ENCODE data around the gene GPC5. TPM values are rescaled to one million over a fixed set of nuclear protein-coding genes. Genes with fewer than 3 reads are reported as not detected.

Gene GPC5
- total RNA-seq, 2 experiments from 2014 or later, result 0.63 to 0.66 TPM

DNA sequence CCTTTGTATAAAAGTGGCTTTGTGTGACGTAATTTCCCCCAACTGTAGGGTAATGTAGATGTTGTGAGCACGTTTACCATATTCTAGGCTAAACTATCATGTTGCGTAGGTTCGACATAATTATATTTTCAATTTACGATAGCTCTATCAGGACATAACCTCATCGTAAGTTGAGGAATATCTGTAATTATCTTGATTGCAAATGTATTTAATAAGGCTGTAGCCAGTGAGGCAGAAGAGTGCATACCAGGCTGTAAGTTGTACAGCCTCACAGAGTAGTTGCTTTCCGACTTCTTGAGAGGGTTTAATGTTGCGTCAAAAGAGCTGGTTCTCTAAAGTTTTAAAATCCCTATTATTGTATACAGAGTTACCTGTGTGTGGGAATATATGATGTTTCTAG lies 988.8 kb downstream of the GPC5 start:
- Mint-ChIP-seq H3K9me3 (ENCODE audit: low read depth) (no peaks in the 10 kb centered on the region), H3K4me1 (no peaks in the 10 kb centered on the region), H3K4me3 (no peak overlapping the region), H3K27ac (no peak overlapping the region), H3K36me3 (ENCODE audit: low read depth) (no peaks in the 10 kb centered on the region), H3K27me3 (no peaks in the 10 kb centered on the region)
- ATAC-seq (no peak), DNase-seq (no peak)
- CTCF ChIA-PET, result no interaction called here
- POLR2A ChIA-PET, result no interaction called here
- intact Hi-C loops (cut with DNase I, micrococcal nuclease), result no loop called here

DNA sequence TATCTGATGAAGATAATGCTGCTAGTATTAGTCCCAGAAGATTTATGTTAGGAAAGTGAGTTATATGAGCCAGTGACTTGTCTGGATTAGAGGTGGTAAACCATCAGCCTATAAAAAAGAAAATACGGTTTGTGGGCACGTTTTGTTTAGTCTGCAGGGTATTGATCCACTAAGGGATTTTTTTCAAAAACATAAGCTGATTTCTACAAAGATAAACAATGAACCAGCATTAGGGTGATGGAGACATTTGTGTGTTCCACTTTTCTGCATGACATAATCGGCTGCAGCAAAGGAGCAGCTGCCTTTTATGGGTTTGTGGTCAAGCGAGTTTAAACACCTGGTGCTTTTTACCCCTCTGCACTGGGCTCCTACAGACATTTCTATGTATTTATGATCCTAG lies 991.8 kb downstream of the GPC5 start:
- Mint-ChIP-seq H3K9me3 (ENCODE audit: low read depth) (no peaks in the 10 kb centered on the region), H3K27ac (no peak overlapping the region), H3K36me3 (ENCODE audit: low read depth) (no peaks in the 10 kb centered on the region), H3K27me3 (no peaks in the 10 kb centered on the region), H3K4me1 (no peaks in the 10 kb centered on the region), H3K4me3 (no peak overlapping the region)
- POLR2A ChIA-PET, result no interaction called here
- ATAC-seq, result no peak
- intact Hi-C loops (cut with DNase I, micrococcal nuclease), result no loop called here
- CTCF ChIA-PET, result no interaction called here
- DNase-seq, result no peak

DNA sequence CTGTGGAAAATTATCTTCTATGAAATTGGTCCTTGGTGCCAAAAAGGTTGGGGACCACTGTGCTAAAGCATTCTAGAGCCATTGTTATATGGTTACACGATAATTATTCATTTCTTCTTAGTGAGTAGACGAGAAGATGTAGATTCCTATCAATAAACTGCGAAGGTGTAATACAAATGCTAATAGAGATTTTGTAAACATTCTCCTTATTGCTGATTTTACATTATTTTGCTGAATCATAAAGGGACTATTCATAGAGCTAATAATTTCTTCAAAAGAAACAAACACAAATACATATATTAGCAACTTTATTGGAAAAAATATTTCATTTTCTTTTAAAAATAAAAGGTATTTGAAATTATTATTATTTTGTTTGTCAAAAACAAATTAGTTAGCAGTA lies 1005.2 kb downstream of the GPC5 start:
- CTCF ChIA-PET, result no interaction called here
- intact Hi-C loops (cut with DNase I, micrococcal nuclease), result no loop called here
- Mint-ChIP-seq H3K4me3 (no peak overlapping the region), H3K27ac (no peak overlapping the region), H3K27me3 (no peaks in the 10 kb centered on the region), H3K9me3 (ENCODE audit: low read depth) (peaks cover 3% of the 10 kb centered on the region), H3K36me3 (ENCODE audit: low read depth) (no peaks in the 10 kb centered on the region), H3K4me1 (no peaks in the 10 kb centered on the region)
- POLR2A ChIA-PET, result no interaction called here
- DNase-seq (no peak), ATAC-seq (no peak)

DNA sequence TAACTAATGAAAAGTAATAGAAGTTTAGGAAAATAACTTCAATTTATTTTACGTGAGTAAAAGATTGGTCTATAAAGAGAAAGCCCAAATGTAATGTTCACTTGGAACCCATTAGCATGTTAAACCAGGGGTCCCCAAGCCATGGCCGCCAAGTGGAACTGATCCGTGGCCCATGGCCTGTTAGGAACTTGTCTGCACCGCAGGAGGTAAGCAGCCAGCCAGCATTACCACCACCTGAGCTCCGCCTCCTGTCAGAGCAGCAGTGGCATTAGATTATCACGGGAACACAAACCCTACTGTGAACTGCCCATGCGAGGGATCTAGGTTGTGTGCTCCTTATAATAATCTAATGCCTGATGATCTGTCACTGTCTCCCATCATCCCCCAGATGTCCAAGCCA lies 1009.4 kb downstream of the GPC5 start:
- Mint-ChIP-seq H3K36me3 (ENCODE audit: low read depth) (no peaks in the 10 kb centered on the region), H3K4me1 (no peaks in the 10 kb centered on the region), H3K27ac (no peak overlapping the region), H3K4me3 (no peak overlapping the region), H3K9me3 (ENCODE audit: low read depth) (no peaks in the 10 kb centered on the region), H3K27me3 (no peaks in the 10 kb centered on the region)
- CTCF ChIA-PET, result no interaction called here
- intact Hi-C loops (cut with DNase I, micrococcal nuclease), result no loop called here
- no peak for DNase-seq
- POLR2A ChIA-PET, result no interaction called here
- no peak for ATAC-seq

DNA sequence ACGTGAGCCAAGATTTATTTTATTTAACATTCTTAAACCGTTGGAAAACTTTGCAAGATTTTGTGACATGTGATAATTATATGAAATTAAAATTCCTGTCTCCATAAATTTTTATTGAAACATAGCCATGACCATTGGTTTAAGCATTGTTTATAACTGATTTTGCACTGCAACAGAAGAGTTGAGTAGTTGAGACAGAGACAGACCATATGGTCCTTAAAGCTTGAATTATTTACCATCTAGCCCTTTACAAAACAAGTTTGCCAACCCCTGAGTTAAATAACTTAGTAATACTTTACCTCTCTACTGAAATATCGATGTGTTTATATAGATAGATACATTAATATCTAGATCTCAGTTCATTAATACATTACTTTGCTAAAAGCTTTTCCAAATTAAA lies 1014.1 kb downstream of the GPC5 start:
- H3K27me3 Mint-ChIP-seq, result no peaks in the 10 kb centered on the region
- DNase-seq (no peak), ATAC-seq (no peak)
- no peak overlapping the region for H3K27ac Mint-ChIP-seq
- no peak overlapping the region for H3K4me3 Mint-ChIP-seq
- peaks cover 7% of the 10 kb centered on the region for H3K9me3 Mint-ChIP-seq (ENCODE audit: low read depth)
- POLR2A ChIA-PET, result no interaction called here
- intact Hi-C loops (cut with DNase I, micrococcal nuclease), result no loop called here
- no peaks in the 10 kb centered on the region for H3K4me1 Mint-ChIP-seq
- no peaks in the 10 kb centered on the region for H3K36me3 Mint-ChIP-seq (ENCODE audit: low read depth)
- CTCF ChIA-PET, result no interaction called here

DNA sequence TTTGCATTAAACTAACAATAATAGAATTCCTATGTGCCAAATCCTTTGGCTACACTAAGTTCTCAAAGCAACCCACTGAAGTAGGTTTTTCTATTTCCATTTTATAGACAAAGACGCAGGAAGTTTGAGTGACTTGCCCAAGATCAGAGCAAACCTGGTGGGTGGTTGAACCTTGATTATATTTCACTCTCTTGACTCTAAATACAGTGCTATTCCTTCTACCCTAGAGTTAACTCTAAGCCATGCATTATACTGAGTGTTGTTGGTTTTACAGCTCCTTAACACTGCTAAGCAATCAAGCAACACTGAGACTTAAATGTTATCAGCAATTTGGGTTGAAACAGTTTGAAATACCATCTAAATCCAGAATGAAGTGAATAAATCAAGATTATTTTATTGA lies 1014.6 kb downstream of the GPC5 start:
- ChIA-PET CTCF (no interaction called here), POLR2A (no interaction called here)
- ATAC-seq, result no peak
- no peak for DNase-seq
- H3K27ac Mint-ChIP-seq, result no peak overlapping the region
- intact Hi-C loops (cut with DNase I, micrococcal nuclease), result no loop called here
- H3K27me3 Mint-ChIP-seq, result no peaks in the 10 kb centered on the region
- H3K9me3 Mint-ChIP-seq (ENCODE audit: low read depth), result peaks cover 7% of the 10 kb centered on the region
- H3K36me3 Mint-ChIP-seq (ENCODE audit: low read depth), result no peaks in the 10 kb centered on the region
- no peak overlapping the region for H3K4me3 Mint-ChIP-seq
- no peaks in the 10 kb centered on the region for H3K4me1 Mint-ChIP-seq

DNA sequence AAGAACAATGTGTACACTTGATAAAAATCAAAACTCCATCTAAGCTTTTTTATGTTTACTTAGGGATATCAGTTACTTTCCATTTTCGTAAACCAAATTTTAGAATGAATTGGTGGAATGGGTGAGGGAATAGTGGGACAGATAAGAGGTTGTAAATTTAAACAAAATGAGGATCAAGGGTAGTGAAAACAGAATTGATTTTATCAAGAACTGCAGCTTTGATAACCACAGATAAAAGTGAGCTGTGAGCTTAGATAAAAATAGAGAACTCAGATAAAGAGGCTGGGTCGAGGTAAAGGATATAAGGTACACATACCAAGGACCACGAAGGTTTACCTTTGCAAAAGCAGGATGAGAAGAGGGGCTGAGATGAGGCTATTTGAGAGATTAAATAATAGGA lies 1015.0 kb downstream of the GPC5 start:
- no peak overlapping the region for H3K27ac Mint-ChIP-seq
- H3K4me1 Mint-ChIP-seq, result no peaks in the 10 kb centered on the region
- intact Hi-C loops (cut with DNase I, micrococcal nuclease), result no loop called here
- H3K27me3 Mint-ChIP-seq, result no peaks in the 10 kb centered on the region
- H3K36me3 Mint-ChIP-seq (ENCODE audit: low read depth), result no peaks in the 10 kb centered on the region
- H3K9me3 Mint-ChIP-seq (ENCODE audit: low read depth), result peaks cover 7% of the 10 kb centered on the region
- no peak for ATAC-seq
- POLR2A ChIA-PET, result no interaction called here
- no peak overlapping the region for H3K4me3 Mint-ChIP-seq
- DNase-seq, result no peak
- CTCF ChIA-PET, result no interaction called here

DNA sequence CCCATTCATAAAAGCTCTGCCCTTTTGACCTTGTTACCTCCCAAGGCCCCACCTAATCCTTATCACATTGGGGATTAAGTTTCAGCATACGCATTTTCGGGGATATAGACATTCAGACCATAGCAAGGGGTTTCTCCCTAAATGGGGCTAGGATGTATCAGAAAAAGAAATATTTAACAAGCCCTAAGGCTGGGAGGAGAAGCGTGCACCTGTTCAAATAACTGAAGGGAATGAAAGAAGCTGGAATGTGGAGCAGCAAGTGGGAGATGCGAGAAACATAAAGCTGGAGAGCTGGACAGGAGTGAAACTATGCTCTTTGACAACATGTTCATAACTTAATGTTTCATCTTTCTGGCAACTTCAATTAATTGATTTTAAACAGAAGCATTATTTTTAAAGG lies 1016.4 kb downstream of the GPC5 start:
- peaks cover 9% of the 10 kb centered on the region for H3K9me3 Mint-ChIP-seq (ENCODE audit: low read depth)
- H3K36me3 Mint-ChIP-seq (ENCODE audit: low read depth), result no peaks in the 10 kb centered on the region
- no peaks in the 10 kb centered on the region for H3K27me3 Mint-ChIP-seq
- no peaks in the 10 kb centered on the region for H3K4me1 Mint-ChIP-seq
- POLR2A ChIA-PET, result no interaction called here
- intact Hi-C loops (cut with DNase I, micrococcal nuclease), result no loop called here
- CTCF ChIA-PET, result no interaction called here
- no peak overlapping the region for H3K4me3 Mint-ChIP-seq
- no peak overlapping the region for H3K27ac Mint-ChIP-seq
- ATAC-seq (no peak), DNase-seq (no peak)

DNA sequence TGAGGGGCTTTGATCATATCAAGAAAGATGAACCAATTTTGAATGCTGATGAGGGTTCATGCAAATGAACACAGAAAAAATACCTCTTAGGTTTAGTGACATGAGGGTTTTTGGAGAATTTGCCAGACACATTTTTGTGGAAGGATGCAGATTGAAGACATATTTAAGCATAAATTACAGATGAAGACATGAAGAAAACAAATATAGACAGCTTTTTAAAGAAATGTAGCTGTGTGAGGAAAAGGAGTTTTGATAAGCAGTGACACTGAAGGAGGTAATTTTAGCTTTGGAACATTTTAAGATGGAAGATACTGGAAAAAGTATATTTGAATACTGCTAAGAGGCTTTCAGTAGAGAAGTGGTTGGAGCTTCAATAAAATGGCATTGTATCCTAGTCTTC lies 1017.4 kb downstream of the GPC5 start:
- no peak for ATAC-seq
- no peaks in the 10 kb centered on the region for H3K4me1 Mint-ChIP-seq
- no peak overlapping the region for H3K27ac Mint-ChIP-seq
- DNase-seq, result no peak
- POLR2A ChIA-PET, result no interaction called here
- no peaks in the 10 kb centered on the region for H3K27me3 Mint-ChIP-seq
- intact Hi-C loops (cut with DNase I, micrococcal nuclease), result no loop called here
- CTCF ChIA-PET, result no interaction called here
- H3K9me3 Mint-ChIP-seq (ENCODE audit: low read depth), result peaks cover 11% of the 10 kb centered on the region
- H3K4me3 Mint-ChIP-seq, result no peak overlapping the region
- H3K36me3 Mint-ChIP-seq (ENCODE audit: low read depth), result no peaks in the 10 kb centered on the region

DNA sequence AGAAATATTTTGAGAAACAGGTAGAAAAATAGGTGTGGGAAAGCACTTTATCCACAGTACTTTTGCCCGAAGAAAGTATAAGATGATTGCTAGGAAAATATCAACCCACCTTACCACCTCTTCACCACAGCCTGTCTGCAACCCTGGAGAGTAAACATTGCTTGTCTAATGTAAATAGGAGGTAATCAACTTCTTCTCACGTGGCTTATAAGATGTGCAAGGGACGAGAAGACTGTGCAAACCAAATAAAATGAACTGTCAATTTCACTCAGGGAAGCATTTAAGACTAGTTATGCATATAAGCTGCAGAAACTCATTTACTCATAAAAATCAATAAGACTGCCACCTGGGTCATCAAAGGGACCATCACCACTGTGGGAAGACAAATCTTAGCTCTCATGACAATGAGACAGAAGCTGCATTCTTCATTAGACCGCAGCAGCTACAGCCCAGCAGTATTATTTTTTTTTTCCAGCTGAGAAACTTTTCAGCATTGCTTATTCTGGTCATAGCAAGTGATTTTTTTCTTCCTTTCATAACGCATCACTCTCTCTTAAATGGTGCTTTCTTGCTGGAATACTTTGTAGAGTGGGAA lies 1020.5 kb downstream of the GPC5 start:
- DNase-seq, result no peak
- Mint-ChIP-seq H3K4me1 (no peaks in the 10 kb centered on the region), H3K27ac (no peak overlapping the region), H3K36me3 (ENCODE audit: low read depth) (no peaks in the 10 kb centered on the region), H3K9me3 (ENCODE audit: low read depth) (peaks cover 12% of the 10 kb centered on the region), H3K4me3 (no peak overlapping the region), H3K27me3 (no peaks in the 10 kb centered on the region)
- CTCF ChIA-PET, result no interaction called here
- intact Hi-C loops (cut with DNase I, micrococcal nuclease), result no loop called here
- POLR2A ChIA-PET, result no interaction called here
- no peak for ATAC-seq

DNA sequence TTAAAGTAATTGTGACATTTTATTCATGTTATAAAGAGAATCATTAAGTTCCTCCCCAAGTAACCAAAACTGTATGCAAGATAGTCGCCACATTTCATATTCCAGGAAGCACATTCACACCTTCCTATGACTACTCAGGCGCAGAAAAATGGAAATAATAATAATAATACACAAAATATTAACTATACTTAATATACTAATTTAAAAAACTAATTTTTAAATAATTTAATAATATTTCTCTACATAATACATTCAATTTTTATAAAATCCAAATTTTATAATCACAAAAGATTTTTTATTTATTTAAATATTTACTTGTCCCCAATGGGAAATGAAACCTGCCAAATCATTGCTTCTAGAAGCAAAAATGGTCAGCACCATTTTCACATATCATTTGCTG lies 1030.8 kb downstream of the GPC5 start:
- ATAC-seq, result no peak

DNA sequence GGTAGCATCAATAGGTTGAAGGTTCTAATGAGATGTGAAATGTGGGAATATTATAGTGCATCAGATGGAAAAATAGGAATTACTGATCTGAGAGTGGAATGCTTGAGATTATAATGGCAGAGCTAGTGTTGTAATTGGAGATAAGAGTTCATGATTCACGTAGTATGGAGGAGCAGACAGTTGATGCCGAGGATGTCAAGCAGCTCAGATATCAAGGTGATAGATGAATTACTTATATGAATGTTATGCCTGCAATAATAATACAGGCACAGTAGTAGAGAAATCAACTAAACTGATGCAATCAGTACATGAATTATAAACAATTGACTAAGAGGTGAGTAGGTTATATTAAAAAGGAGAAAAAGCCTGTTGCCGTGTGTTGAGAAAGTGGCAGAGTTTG lies 1035.0 kb downstream of the GPC5 start:
- no peak overlapping the region for H3K27ac Mint-ChIP-seq
- no peak overlapping the region for H3K4me3 Mint-ChIP-seq
- peaks cover 5% of the 10 kb centered on the region for H3K9me3 Mint-ChIP-seq (ENCODE audit: low read depth)
- DNase-seq (no peak), ATAC-seq (no peak)
- ChIA-PET POLR2A (no interaction called here), CTCF (no interaction called here)
- no peaks in the 10 kb centered on the region for H3K27me3 Mint-ChIP-seq
- no peaks in the 10 kb centered on the region for H3K4me1 Mint-ChIP-seq
- intact Hi-C loops (cut with DNase I, micrococcal nuclease), result no loop called here
- H3K36me3 Mint-ChIP-seq (ENCODE audit: low read depth), result no peaks in the 10 kb centered on the region

More for the DNA sequence above, 1030.8 kb downstream of the GPC5 start:
- H3K9me3 Mint-ChIP-seq (ENCODE audit: low read depth), result peaks cover 7% of the 10 kb centered on the region
- H3K27me3 Mint-ChIP-seq, result no peaks in the 10 kb centered on the region
- POLR2A ChIA-PET, result no interaction called here
- intact Hi-C loops (cut with DNase I, micrococcal nuclease), result no loop called here
- CTCF ChIA-PET, result interaction anchor here (0.6 kb wide), 1 partner anchor 290 kb away, joined by 3 read pairs; no protein-coding TSS in a partner anchor
- H3K27ac Mint-ChIP-seq, result no peak overlapping the region
- no peaks in the 10 kb centered on the region for H3K4me1 Mint-ChIP-seq
- H3K4me3 Mint-ChIP-seq, result no peak overlapping the region
- no peak for DNase-seq
- no peaks in the 10 kb centered on the region for H3K36me3 Mint-ChIP-seq (ENCODE audit: low read depth)

DNA sequence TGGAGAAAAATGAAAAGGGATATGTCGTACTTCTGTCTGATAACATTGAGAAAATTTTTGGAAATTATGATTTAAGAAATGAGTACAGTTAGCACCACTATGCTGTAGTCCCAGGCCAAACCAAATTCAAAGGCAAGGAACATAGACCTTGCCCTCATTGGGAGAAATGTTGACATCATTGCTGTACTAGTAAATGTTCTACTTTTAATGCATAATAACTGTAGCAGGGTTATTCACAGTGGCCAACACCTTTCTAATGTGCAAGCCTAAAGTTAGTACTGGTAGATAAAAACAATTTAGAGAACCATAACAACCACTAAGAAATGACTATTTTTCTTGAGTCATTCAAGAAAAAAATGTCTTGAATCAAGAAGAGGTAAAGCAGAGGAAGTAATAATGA lies 1035.5 kb downstream of the GPC5 start:
- Mint-ChIP-seq H3K27me3 (no peaks in the 10 kb centered on the region), H3K36me3 (ENCODE audit: low read depth) (no peaks in the 10 kb centered on the region), H3K4me1 (no peaks in the 10 kb centered on the region), H3K9me3 (ENCODE audit: low read depth) (peaks cover 4% of the 10 kb centered on the region), H3K4me3 (no peak overlapping the region), H3K27ac (no peak overlapping the region)
- CTCF ChIA-PET, result no interaction called here
- POLR2A ChIA-PET, result no interaction called here
- no peak for ATAC-seq
- intact Hi-C loops (cut with DNase I, micrococcal nuclease), result no loop called here
- DNase-seq, result no peak
